Tibial nerve (tissue), 4 donors: ENCODE results near the gene CTXND1. TPM values are rescaled to one million over a fixed set of nuclear protein-coding genes. Genes with fewer than 3 reads are reported as not detected.

ENCODE experiments used
- DNase-seq, 2 donors: peaks; one replicate each; pipeline ENCODE4 v3.0.0-alpha.2; 2019; ENCODE audit warnings: low spot score in 2 of 2
- H3K27ac ChIP-seq, 4 donors: fragments of 200-600 bp; sonication (generic) in 3 of 4; one replicate each; pipeline ENCODE4 v1.5.1; 2017 to 2019; ENCODE audit warnings: mild to moderate bottlenecking in 1 of 4
- H3K27me3 ChIP-seq, 2 donors: fragments of 200-600 bp; sonication (generic) in 1 of 2; one replicate each; pipeline versions ENCODE4 v1.5.1 to v1.6.0; 2017 to 2019
- H3K36me3 ChIP-seq, 3 donors: fragments of 200-600 bp; sonication (generic); one replicate each; pipeline ENCODE4 v1.5.1; 2018 to 2019
- H3K4me1 ChIP-seq, 4 donors: fragments of 200-600 bp; sonication (generic) in 3 of 4; one replicate each; pipeline ENCODE4 v1.5.1; 2017 to 2019
- H3K4me3 ChIP-seq, 4 donors: fragments of 200-600 bp; sonication (generic) in 3 of 4; one replicate each; pipeline ENCODE4 v1.5.1; 2017 to 2019; ENCODE audit warnings: mild to moderate bottlenecking in 1 of 4, moderate library complexity in 1 of 4
- H3K9me3 ChIP-seq, 4 donors: fragments of 200-600 bp; sonication (generic) in 3 of 4; one replicate each; pipeline ENCODE4 v1.5.1; 2017 to 2019
- CTCF ChIP-seq, 5 experiments: fragments of 200-600 bp in 3 of 5; fragments of 450-650 bp in 2 of 5; sonication (generic) in 3 of 5; IDR thresholded peaks; one replicate each; pipeline ENCODE4 v1.5.1; 2016 to 2019; ENCODE audit warnings: antibody characterized with exemption in 5 of 5, mild to moderate bottlenecking in 3 of 5, moderate library complexity in 2 of 5
- EP300 ChIP-seq, 2 donors: sonication (generic); formaldehyde crosslinking; IDR thresholded peaks; one replicate each; pipeline ENCODE4 v1.6.1; 2017; ENCODE audit warnings: antibody characterized with exemption in 2 of 2, mild to moderate bottlenecking in 1 of 2
- POLR2A ChIP-seq, 2 donors: fragments of 450-650 bp; IDR thresholded peaks; one replicate each; pipeline ENCODE4 v1.6.1; 2017; ENCODE audit warnings: antibody characterized with exemption in 2 of 2, mild to moderate bottlenecking in 2 of 2, moderate library complexity in 2 of 2
- WGBS, 2 donors: methylation state at CpG; one replicate each; pipeline ENCODE4 v1.1.5; 2018; 5-methylcytosine and 5-hydroxymethylcytosine counted together
- total RNA-seq, 4 donors: library from RNA; depleted of rRNA; stranded (reverse); fragments of >200 nt; gene quantifications; one replicate each; pipeline ENCODE4 v1.1.0, GENCODE V29; 2016

CTXND1 gene
- total RNA-seq, 4 donors from 2014 or later: 1.8 to 3.7 (median 2.6) TPM

- Histone ChIP-seq H3K27me3 (no peaks in the 10 kb centered on the region), H3K9me3 (no peaks in the 10 kb centered on the region), H3K4me1 (no peaks in the 10 kb centered on the region), H3K4me3 (no peak overlapping the region), H3K36me3 (no peaks in the 10 kb centered on the region), H3K27ac (no peak overlapping the region)
- DNase-seq: no peak
- TF ChIP-seq CTCF (IDR thresholded peaks at IDR 0.05) (no peak), POLR2A (IDR thresholded peaks at IDR 0.05) (no peak), EP300 (IDR thresholded peaks at IDR 0.05) (no peak)
Measured at GRCh38 chr15:80264031-80264430, 12.0 kb upstream of the CTXND1 start.

GRCh38 chr15:80260551-80260950, 8.5 kb upstream of the CTXND1 start:
- DNase-seq: no peak
- Histone ChIP-seq H3K4me1 (no peaks in the 10 kb centered on the region), H3K9me3 (no peaks in the 10 kb centered on the region), H3K36me3 (no peaks in the 10 kb centered on the region), H3K27me3 (no peaks in the 10 kb centered on the region), H3K27ac (no peak overlapping the region), H3K4me3 (no peak overlapping the region)
- no peak for TF ChIP-seq CTCF (IDR thresholded peaks at IDR 0.05)
- TF ChIP-seq POLR2A (IDR thresholded peaks at IDR 0.05): no peak
- TF ChIP-seq EP300 (IDR thresholded peaks at IDR 0.05): no peak
- WGBS, 2 donors: 47 to 52% methylated on average over 2 of the region's 2 CpGs

- Histone ChIP-seq H3K4me3 (no peak overlapping the region), H3K27me3 (no peaks in the 10 kb centered on the region), H3K9me3 (no peaks in the 10 kb centered on the region), H3K4me1 (no peaks in the 10 kb centered on the region), H3K36me3 (no peaks in the 10 kb centered on the region), H3K27ac (no peak overlapping the region)
- DNase-seq: no peak
- WGBS, 2 donors: 81 to 88% methylated on average over 1 of the region's 1 CpG
- no peak for TF ChIP-seq CTCF (IDR thresholded peaks at IDR 0.05)
- no peak for TF ChIP-seq POLR2A (IDR thresholded peaks at IDR 0.05)
- TF ChIP-seq EP300 (IDR thresholded peaks at IDR 0.05): no peak
Measured at GRCh38 chr15:80259942-80260510, 8.0 kb upstream of the CTXND1 start.

- Histone ChIP-seq H3K4me3 (peak overlapping the region; percentile 28 to 62 (median 38)), H3K9me3 (no peaks in the 10 kb centered on the region), H3K27ac (peak overlapping the region; percentile 78 to 92 (median 84)), H3K27me3 (peaks cover 0 to 29% of the 10 kb centered on the region in 2 donors), H3K36me3 (no peaks in the 10 kb centered on the region), H3K4me1 (peaks cover 0 to 26% (median 5%) of the 10 kb centered on the region in 4 donors)
- WGBS, 2 donors: 0 to 1% methylated on average over 9 to 35 of the region's 79 CpGs
- no peak for DNase-seq
- TF ChIP-seq EP300 (IDR thresholded peaks at IDR 0.05): no peak
- no peak for TF ChIP-seq POLR2A (IDR thresholded peaks at IDR 0.05)
- TF ChIP-seq CTCF (IDR thresholded peaks at IDR 0.05): no peak
Measured at GRCh38 chr15:80251428-80252120, 439 bp downstream of the CTXND1 start.

- 34 to 49% methylated on average over 20 of the region's 20 CpGs for WGBS, 2 donors
- H3K27me3 ChIP-seq: peaks cover 0 to 29% of the 10 kb centered on the region in 2 donors
- TF ChIP-seq CTCF (IDR thresholded peaks at IDR 0.05) (no peak), POLR2A (IDR thresholded peaks at IDR 0.05) (no peak), EP300 (IDR thresholded peaks at IDR 0.05) (no peak)
- no peak for DNase-seq
- peaks cover 0 to 27% (median 5%) of the 10 kb centered on the region in 4 donors for H3K4me1 ChIP-seq
- H3K27ac ChIP-seq: peak overlapping the region; percentile 78 to 92 (median 84)
- H3K4me3 ChIP-seq: peak overlapping the region; percentile 28 to 62 (median 38)
- H3K36me3 ChIP-seq: no peaks in the 10 kb centered on the region
- H3K9me3 ChIP-seq: no peaks in the 10 kb centered on the region
Measured at GRCh38 chr15:80250614-80251427, 1.2 kb downstream of the CTXND1 start.
